Keratinocyte (primary cell): ENCODE measurements around the gene HMGCR. TPM values are rescaled to one million over a fixed set of nuclear protein-coding genes. Genes with fewer than 3 reads are reported as not detected.
"Not testable (repeated sequence)": the region's sequence is repeated elsewhere in the genome, so short reads cannot be mapped to it uniquely, and the experiment has no call there.

Experiments
- DNase-seq: peaks from one replicate; pipeline ENCODE4 v3.0.0-alpha.2; 2011; ENCODE audit warnings: low read depth, missing footprints, low spot score
- FAIRE-seq: peaks from 2 replicates; lab custom pipeline; 2011; peaks lifted over from hg19 to GRCh38; lab: Jason Lieb, UNC
- H2AFZ ChIP-seq: 2 replicates; pipeline ENCODE4 v1.6.0; 2012; ENCODE audit warnings: low read length, control low read depth, inconsistent platforms; ENCODE audit not compliant: control insufficient read depth
- H3K27ac ChIP-seq: 2 replicates; pipeline ENCODE4 v1.5.1; 2011; ENCODE audit warnings: low read length; ENCODE audit not compliant: control insufficient read depth, insufficient read depth
- H3K27me3 ChIP-seq: 3 replicates; pipeline ENCODE4 v1.6.0; 2011; ENCODE audit warnings: low read length; ENCODE audit not compliant: control insufficient read depth, insufficient read depth; ENCODE audit errors: extremely low read depth
- H3K36me3 ChIP-seq, 2 experiments: 2 replicates in 1 of 2; 3 replicates in 1 of 2; pipeline ENCODE4 v1.5.1; 2011; ENCODE audit warnings: low read length in 2 of 2, mild to moderate bottlenecking in 1 of 2; ENCODE audit not compliant: control insufficient read depth in 2 of 2, insufficient read depth in 2 of 2; ENCODE audit errors: extremely low read depth in 1 of 2
- H3K4me1 ChIP-seq: 3 replicates; pipeline ENCODE4 v1.5.1; 2011; ENCODE audit warnings: low read length; ENCODE audit not compliant: control insufficient read depth, insufficient read depth; ENCODE audit errors: extremely low read depth
- H3K4me2 ChIP-seq: 3 replicates; pipeline ENCODE4 v1.6.0; 2011; ENCODE audit warnings: low read depth, low read length; ENCODE audit not compliant: control insufficient read depth, insufficient read depth; ENCODE audit errors: extremely low read depth
- H3K4me3 ChIP-seq, 3 experiments: fragments of 200-600 bp in 1 of 3; sonication (generic) in 1 of 3; 2 replicates in 2 of 3; 3 replicates in 1 of 3; pipeline ENCODE4 v1.5.1; 2011 to 2016; ENCODE audit warnings: low read length in 3 of 3, mild to moderate bottlenecking in 3 of 3, control low read depth in 2 of 3, inconsistent platforms in 1 of 3, low read depth in 1 of 3, mixed read lengths in 1 of 3, mixed run types in 1 of 3, moderate library complexity in 1 of 3; ENCODE audit not compliant: control insufficient read depth in 2 of 3, insufficient read depth in 2 of 3; ENCODE audit errors: extremely low read depth in 1 of 3
- H3K79me2 ChIP-seq: 2 replicates; pipeline ENCODE4 v1.6.0; 2012; ENCODE audit warnings: low read length; ENCODE audit not compliant: control insufficient read depth, insufficient read depth
- H3K9ac ChIP-seq: 3 replicates; pipeline ENCODE4 v1.6.0; 2011; ENCODE audit warnings: low read length; ENCODE audit not compliant: control insufficient read depth, insufficient read depth; ENCODE audit errors: extremely low read depth
- H3K9me1 ChIP-seq: 3 replicates; pipeline ENCODE4 v1.6.0; 2011; ENCODE audit warnings: low read length; ENCODE audit not compliant: control insufficient read depth, insufficient read depth; ENCODE audit errors: extremely low read depth
- H3K9me3 ChIP-seq: 2 replicates; pipeline ENCODE4 v1.5.1; 2012; ENCODE audit warnings: low read depth, low read length; ENCODE audit not compliant: control insufficient read depth
- H4K20me1 ChIP-seq: 3 replicates; pipeline ENCODE4 v1.6.0; 2011; ENCODE audit warnings: low read length; ENCODE audit not compliant: control insufficient read depth, insufficient read depth; ENCODE audit errors: extremely low read depth
- EZH2 ChIP-seq: IDR thresholded peaks from one replicate; pipeline ENCODE4 v1.6.1; 2012; ENCODE audit warnings: inconsistent platforms, mild to moderate bottlenecking, low read length, moderate library complexity
- dilution Hi-C: fragments of 300-500 bp; cut with MboI; formaldehyde crosslinking; loops from one replicate; pipeline ENCODE4 v1.7.0; 2020; ENCODE audit warnings: low sequenced_read_pairs; ENCODE audit not compliant: extremely low pct_ligation_motif_present
- polyA plus RNA-seq, 5 experiments: library from polyadenylated mRNA; depleted of rRNA in 3 of 5; stranded (reverse) in 3 of 5; stranded (forward) in 1 of 5; unstranded in 1 of 5; fragments of >200 nt; gene quantifications; 1 replicate in 1 of 5; 2 replicates in 3 of 5; 3 replicates in 1 of 5; pipeline versions ENCODE4 v1.2.1 to v1.2.3, GENCODE V29; 2011 to 2012; ENCODE audit warnings: missing spikeins in 2 of 5, low read depth in 1 of 5, low replicate concordance in 1 of 5
- TF ChIP-seq, protein P1 (sequence below), 3 experiments: IDR thresholded peaks in 1 of 3; conservative IDR thresholded peaks in 1 of 3; optimal IDR thresholded peaks in 1 of 3; 2 replicates in 2 of 3; 3 replicates in 1 of 3; pipeline versions ENCODE3 to v1.5.1; 2011; ENCODE audit warnings: low read length in 3 of 3, mild to moderate bottlenecking in 3 of 3, moderate library complexity in 2 of 3, control low read depth in 1 of 3, inconsistent platforms in 1 of 3; ENCODE audit not compliant: insufficient read depth in 2 of 3; ENCODE audit errors: extremely low read depth in 1 of 3

HMGCR gene
- polyA plus RNA-seq, 1 donor (not counting 4 experiments of a cell fraction or from before 2014, with no cell fraction given), result 181 TPM

DNA sequence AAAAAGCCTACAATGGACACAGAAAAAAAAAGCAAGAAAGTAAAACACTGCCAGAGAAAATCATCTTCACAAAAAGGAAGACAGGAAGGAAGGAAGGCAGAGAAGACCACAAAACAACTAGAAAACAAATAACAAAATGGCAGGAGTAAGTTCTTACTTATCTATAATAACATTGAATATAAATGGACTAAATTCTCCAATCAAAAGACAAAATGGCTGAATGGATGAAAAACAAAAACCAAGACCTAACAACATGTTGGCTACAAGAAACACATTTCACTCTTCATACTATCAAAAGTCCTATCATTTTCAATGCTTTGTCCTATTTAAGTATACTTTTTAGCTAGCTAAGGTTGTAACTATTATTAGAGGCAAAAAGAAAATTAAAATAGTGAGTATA lies 36.9 kb upstream of the HMGCR start:
- no peak overlapping the region for H2AFZ ChIP-seq
- FAIRE-seq, result no peak

DNA sequence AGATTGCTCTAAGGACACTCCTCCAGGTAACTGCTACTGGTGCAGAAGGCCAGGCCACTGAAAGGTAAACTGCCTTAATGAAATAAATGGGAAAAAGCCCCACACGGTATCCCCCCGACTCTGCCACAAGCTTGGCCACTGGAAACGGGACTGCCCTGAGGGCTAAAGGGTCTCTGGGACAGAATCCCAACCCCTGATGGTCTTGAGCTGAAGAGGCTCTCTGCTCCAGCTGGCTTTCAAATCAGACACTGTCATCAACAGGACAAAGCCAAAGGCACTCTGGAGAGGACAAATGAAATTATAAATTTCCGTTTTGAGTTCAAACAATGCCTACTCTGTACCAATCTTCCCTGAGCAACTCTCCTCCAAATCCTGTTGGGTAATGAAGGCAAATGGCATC lies 33.6 kb upstream of the HMGCR start:
- no peak overlapping the region for H2AFZ ChIP-seq
- no peaks in the 10 kb centered on the region for H3K27me3 ChIP-seq
- no peak for FAIRE-seq
- H3K9me3 ChIP-seq, result no peaks in the 10 kb centered on the region
- H3K4me3 ChIP-seq, result no peak overlapping the region
- H3K79me2 ChIP-seq, result no peaks in the 10 kb centered on the region
- TF ChIP-seq EZH2, result no peak
- TF ChIP-seq, protein P1, sequence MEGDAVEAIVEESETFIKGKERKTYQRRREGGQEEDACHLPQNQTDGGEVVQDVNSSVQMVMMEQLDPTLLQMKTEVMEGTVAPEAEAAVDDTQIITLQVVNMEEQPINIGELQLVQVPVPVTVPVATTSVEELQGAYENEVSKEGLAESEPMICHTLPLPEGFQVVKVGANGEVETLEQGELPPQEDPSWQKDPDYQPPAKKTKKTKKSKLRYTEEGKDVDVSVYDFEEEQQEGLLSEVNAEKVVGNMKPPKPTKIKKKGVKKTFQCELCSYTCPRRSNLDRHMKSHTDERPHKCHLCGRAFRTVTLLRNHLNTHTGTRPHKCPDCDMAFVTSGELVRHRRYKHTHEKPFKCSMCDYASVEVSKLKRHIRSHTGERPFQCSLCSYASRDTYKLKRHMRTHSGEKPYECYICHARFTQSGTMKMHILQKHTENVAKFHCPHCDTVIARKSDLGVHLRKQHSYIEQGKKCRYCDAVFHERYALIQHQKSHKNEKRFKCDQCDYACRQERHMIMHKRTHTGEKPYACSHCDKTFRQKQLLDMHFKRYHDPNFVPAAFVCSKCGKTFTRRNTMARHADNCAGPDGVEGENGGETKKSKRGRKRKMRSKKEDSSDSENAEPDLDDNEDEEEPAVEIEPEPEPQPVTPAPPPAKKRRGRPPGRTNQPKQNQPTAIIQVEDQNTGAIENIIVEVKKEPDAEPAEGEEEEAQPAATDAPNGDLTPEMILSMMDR (optimal IDR thresholded peaks at IDR 0.05 in 1 of 3, IDR thresholded peaks at IDR 0.05 in 1 of 3, conservative IDR thresholded peaks at IDR 0.05 in 1 of 3; ENCODE audit: extremely low read depth in 1 of 3, insufficient read depth in 2 of 3, low read length in 3 of 3), result no peak
- no peaks in the 10 kb centered on the region for H4K20me1 ChIP-seq
- no peak overlapping the region for H3K4me2 ChIP-seq
- dilution Hi-C loops, result no loop called here
- H3K36me3 ChIP-seq, result no peaks in the 10 kb centered on the region
- no peaks in the 10 kb centered on the region for H3K4me1 ChIP-seq
- H3K9me1 ChIP-seq, result no peaks in the 10 kb centered on the region
- H3K27ac ChIP-seq, result no peak overlapping the region
- H3K9ac ChIP-seq, result no peak overlapping the region
- DNase-seq, result no peak

More for the DNA sequence above, 36.9 kb upstream of the HMGCR start:
- Histone ChIP-seq H3K9ac (no peak overlapping the region), H3K36me3 (no peaks in the 10 kb centered on the region), H3K4me1 (no peaks in the 10 kb centered on the region), H3K9me3 (no peaks in the 10 kb centered on the region), H3K27ac (no peak overlapping the region), H4K20me1 (no peaks in the 10 kb centered on the region), H3K79me2 (no peaks in the 10 kb centered on the region), H3K4me2 (no peak overlapping the region), H3K27me3 (no peaks in the 10 kb centered on the region), H3K4me3 (no peak overlapping the region), H3K9me1 (no peaks in the 10 kb centered on the region)
- TF ChIP-seq, protein P1 (optimal IDR thresholded peaks at IDR 0.05 in 1 of 3, IDR thresholded peaks at IDR 0.05 in 1 of 3, conservative IDR thresholded peaks at IDR 0.05 in 1 of 3; ENCODE audit: extremely low read depth in 1 of 3, insufficient read depth in 2 of 3, low read length in 3 of 3), result no peak
- no peak for TF ChIP-seq EZH2
- dilution Hi-C loops, result no loop called here
- no peak for DNase-seq

DNA sequence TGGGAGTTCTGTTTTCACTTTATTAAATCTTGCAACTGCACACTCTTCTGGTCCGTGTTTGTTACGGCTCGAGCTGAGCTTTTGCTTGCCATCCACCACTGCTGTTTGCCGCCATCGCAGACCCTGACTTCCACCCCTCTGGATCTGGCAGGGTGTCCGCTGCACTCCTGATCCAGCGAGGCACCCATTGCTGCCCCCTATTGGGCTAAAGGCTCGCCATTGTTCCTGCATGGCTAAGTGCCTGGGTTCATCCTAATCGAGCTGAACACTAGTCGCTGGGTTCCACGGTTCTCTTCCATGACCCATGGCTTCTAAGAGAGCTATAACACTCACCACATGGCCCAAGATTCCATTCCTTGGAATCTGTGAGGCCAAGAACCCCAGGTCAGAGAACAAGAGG lies 32.5 kb upstream of the HMGCR start:
- H3K36me3 ChIP-seq, FAIRE-seq, H2AFZ ChIP-seq, dilution Hi-C loops, H3K9me1 ChIP-seq, DNase-seq, H3K27me3 ChIP-seq, H3K4me2 ChIP-seq, H3K27ac ChIP-seq, H3K4me1 ChIP-seq, H3K4me3 ChIP-seq, H3K79me2 ChIP-seq, H3K9ac ChIP-seq, H3K9me3 ChIP-seq, H4K20me1 ChIP-seq: not testable (repeated sequence)
